RWPE1 (cell line): Measurements from ENCODE around the gene OPN1SW.

ENCODE experiments used
- CTCF ChIA-PET: fragments of 350-600 bp; sonication (Branson Sonifier 250); formaldehyde crosslinking; extraction: SDS; loops from one replicate; lab custom pipeline; 2021; lab: Yijun Ruan, JAX
- POLR2A ChIA-PET: fragments of 400-600 bp; formaldehyde crosslinking; extraction: SDS; loops from one replicate; lab custom pipeline; 2020; ENCODE audit warnings: antibody characterized with exemption; ENCODE audit not compliant: low non-redundant PET; lab: Yijun Ruan, JAX
- DNase-seq: peaks from one replicate; pipeline ENCODE4 v3.0.0; 2012; ENCODE audit warnings: low spot score
- H3K27ac ChIP-seq: fragments of 450-650 bp; 2 replicates; pipeline ENCODE4 v1.5.1; 2017
- CTCF ChIP-seq: fragments of 450-650 bp; conservative IDR thresholded peaks from 2 replicates; pipeline ENCODE4 v1.5.1; 2017; ENCODE audit warnings: low read depth, mild to moderate bottlenecking

The OPN1SW gene

GRCh38 chr7:128781851-128782250 is 6.3 kb upstream of the OPN1SW start:
- TF ChIP-seq CTCF, result no peak
- no peak overlapping the region for H3K27ac ChIP-seq
- no peak for DNase-seq
- POLR2A ChIA-PET, result no interaction called here
- CTCF ChIA-PET, result no interaction called here

GRCh38 chr7:128781126-128781525 is 5.5 kb upstream of the OPN1SW start:
- no peak for TF ChIP-seq CTCF
- CTCF ChIA-PET, result no interaction called here
- H3K27ac ChIP-seq, result no peak overlapping the region
- POLR2A ChIA-PET, result no interaction called here
- no peak for DNase-seq

- CTCF ChIA-PET, result no interaction called here
- no peak for TF ChIP-seq CTCF
- no peak for DNase-seq
- POLR2A ChIA-PET, result no interaction called here
- no peak overlapping the region for H3K27ac ChIP-seq
Measured at GRCh38 chr7:128778946-128779345, 3.4 kb upstream of the OPN1SW start.

GRCh38 chr7:128777156-128778123 is 1.8 kb upstream of the OPN1SW start:
- ChIA-PET CTCF (no interaction called here), POLR2A (no interaction called here)
- H3K27ac ChIP-seq, result no peak overlapping the region
- no peak for DNase-seq
- no peak for TF ChIP-seq CTCF

GRCh38 chr7:128774921-128775320 is 673 bp downstream of the OPN1SW start:
- ChIA-PET CTCF (no interaction called here), POLR2A (no interaction called here)
- no peak for DNase-seq
- no peak for TF ChIP-seq CTCF
- no peak overlapping the region for H3K27ac ChIP-seq

- no peak for DNase-seq
Measured at GRCh38 chr7:128774029-128774689, 1.4 kb downstream of the OPN1SW start.

More at GRCh38 chr7:128774029-128774689, 1.4 kb downstream of the OPN1SW start:
- POLR2A ChIA-PET, result interaction anchor here (0.7 kb wide), 1 partner anchor 357 kb away, joined by 9 read pairs; no protein-coding TSS in a partner anchor
- H3K27ac ChIP-seq, result no peak overlapping the region
- CTCF ChIA-PET, result interaction anchor here (0.5 kb wide), 1 partner anchor 34 kb away, joined by 4 read pairs; no protein-coding TSS in a partner anchor
- TF ChIP-seq CTCF, result no peak
